ENCODE data around the gene ADCY3. TPM values are rescaled to one million over a fixed set of nuclear protein-coding genes. Genes with fewer than 3 reads are reported as not detected.

The ADCY3 gene
- total RNA-seq, 1 experiment from 2014 or later: 39.5 TPM

- Histone ChIP-seq H2BK5ac (ENCODE audit: insufficient read length, low read length) (no peak overlapping the region), H3K4me1 (ENCODE audit: insufficient read depth, low read length) (peaks cover 5% of the 10 kb centered on the region; the same call in 1 of the 2 replicates), H3K9ac (ENCODE audit: extremely low read depth, insufficient read length, low read length) (no peak overlapping the region), H2AFZ (ENCODE audit: low read length) (no peak overlapping the region), H4K8ac (replicated peaks; ENCODE audit: insufficient read length, low read depth, low read length) (no peak overlapping the region), H2BK120ac (ENCODE audit: low read depth, low read length, poor library complexity, severe bottlenecking) (no peak overlapping the region), H2BK15ac (ENCODE audit: low read depth, low read length) (no peak overlapping the region), H2AK5ac (ENCODE audit: insufficient read length, low read length) (no peak overlapping the region), H3K14ac (ENCODE audit: insufficient read depth, low read length) (no peak overlapping the region), H3K27ac (ENCODE audit: insufficient read length, low read depth, low read length) (no peak overlapping the region), H3K56ac (ENCODE audit: insufficient read length, low read depth, low read length) (no peak overlapping the region), H3K23ac (ENCODE audit: insufficient read length, low read depth, low read length) (no peak overlapping the region), H3K79me2 (ENCODE audit: insufficient read depth, low read length) (no peaks in the 10 kb centered on the region), H3K4me2 (ENCODE audit: insufficient read depth, insufficient read length, low read length) (no peak overlapping the region), H3K79me1 (ENCODE audit: insufficient read depth, low read depth, low read length, poor library complexity, severe bottlenecking) (no peaks in the 10 kb centered on the region), H2BK12ac (ENCODE audit: insufficient read length, low read depth, low read length) (no peak overlapping the region), H4K91ac (ENCODE audit: insufficient read length, low read depth, low read length) (no peak overlapping the region), H2BK20ac (ENCODE audit: low read depth, low read length, poor library complexity, severe bottlenecking) (no peak overlapping the region), H3K27me3 (ENCODE audit: insufficient read depth, low read length) (no peaks in the 10 kb centered on the region), H3K18ac (ENCODE audit: insufficient read length, low read depth, low read length) (no peak overlapping the region), H3K4ac (ENCODE audit: low read depth, low read length) (no peak overlapping the region), H3K23me2 (ENCODE audit: insufficient read length, low read depth, low read length, poor library complexity, severe bottlenecking) (no peaks in the 10 kb centered on the region), H4K5ac (ENCODE audit: insufficient read length, low read depth, low read length) (no peak overlapping the region), H4K20me1 (ENCODE audit: control insufficient read depth, insufficient read depth, insufficient read length) (no peaks in the 10 kb centered on the region), H3T11ph (ENCODE audit: low read length) (no peak overlapping the region), H3K9me3 (ENCODE audit: control insufficient read depth, low read depth, low read length) (no peaks in the 10 kb centered on the region)
- peaks cover 15 to 18% of the 10 kb centered on the region in 2 experiments for H3K4me1 Mint-ChIP-seq
- no peaks in the 10 kb centered on the region for H3K9me3 Mint-ChIP-seq
- peaks cover 6 to 11% (median 6%) of the 10 kb centered on the region in 3 experiments for H3K36me3 Mint-ChIP-seq (ENCODE audit: insufficient read depth in 1 of 3, low read depth in 3 of 3)
- TF ChIP-seq CTCF (conservative IDR thresholded peaks at IDR 0.05): no peak
- no CpG with 5 or more reads among the region's 8 CpGs for WGBS (ENCODE audit: extremely low coverage, insufficient read length, low lambda C conversion rate)
- H3K4me3 Mint-ChIP-seq: no peak overlapping the region
- DNase-seq: no peak
- H3K27ac Mint-ChIP-seq: peak overlapping the region in 1 of 3 experiments; percentile 53; a peak in 3 of 7 replicates
- H3K27me3 Mint-ChIP-seq (ENCODE audit: low read depth): no peaks in the 10 kb centered on the region
Observed at GRCh38 chr2:24873619-24874018, 46.4 kb downstream of the ADCY3 start.

All from H9 (cell line).